ENCODE measurements around the gene BRIP1. TPM values are rescaled to one million over a fixed set of nuclear protein-coding genes. Genes with fewer than 3 reads are reported as not detected.
"Not testable (repeated sequence)": the region's sequence is repeated elsewhere in the genome, so short reads cannot be mapped to it uniquely, and the experiment has no call there.

The BRIP1 gene
- total RNA-seq, 4 donors from 2014 or later: 0.80 to 2.4 (median 0.93) TPM

DNA sequence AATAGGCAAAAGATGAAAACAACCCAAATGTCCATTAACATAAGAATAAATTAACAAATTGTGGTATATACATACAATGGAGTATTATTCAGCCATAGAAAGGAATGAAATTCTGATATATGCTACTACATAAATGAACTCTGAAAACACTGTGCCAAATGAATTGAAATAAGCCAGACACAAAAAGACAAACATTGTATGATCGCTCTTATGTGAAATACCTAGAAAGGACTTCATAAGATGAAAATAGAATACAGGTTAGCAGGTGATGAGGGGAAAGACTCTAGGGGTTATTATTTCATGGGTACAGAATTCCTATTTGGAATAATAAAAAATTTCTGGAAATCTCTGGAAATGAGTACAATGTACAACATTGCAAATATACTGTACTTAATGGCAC, 80.2 kb downstream of the BRIP1 start:
- no peak for DNase-seq (ENCODE audit: low spot score in 2 of 2)
- intact Hi-C loops (cut with DNase I; ENCODE audit: low total_unique reads): no loop called here
- TF ChIP-seq POLR2A (IDR thresholded peaks at IDR 0.05): no peak
- TF ChIP-seq, protein P1, sequence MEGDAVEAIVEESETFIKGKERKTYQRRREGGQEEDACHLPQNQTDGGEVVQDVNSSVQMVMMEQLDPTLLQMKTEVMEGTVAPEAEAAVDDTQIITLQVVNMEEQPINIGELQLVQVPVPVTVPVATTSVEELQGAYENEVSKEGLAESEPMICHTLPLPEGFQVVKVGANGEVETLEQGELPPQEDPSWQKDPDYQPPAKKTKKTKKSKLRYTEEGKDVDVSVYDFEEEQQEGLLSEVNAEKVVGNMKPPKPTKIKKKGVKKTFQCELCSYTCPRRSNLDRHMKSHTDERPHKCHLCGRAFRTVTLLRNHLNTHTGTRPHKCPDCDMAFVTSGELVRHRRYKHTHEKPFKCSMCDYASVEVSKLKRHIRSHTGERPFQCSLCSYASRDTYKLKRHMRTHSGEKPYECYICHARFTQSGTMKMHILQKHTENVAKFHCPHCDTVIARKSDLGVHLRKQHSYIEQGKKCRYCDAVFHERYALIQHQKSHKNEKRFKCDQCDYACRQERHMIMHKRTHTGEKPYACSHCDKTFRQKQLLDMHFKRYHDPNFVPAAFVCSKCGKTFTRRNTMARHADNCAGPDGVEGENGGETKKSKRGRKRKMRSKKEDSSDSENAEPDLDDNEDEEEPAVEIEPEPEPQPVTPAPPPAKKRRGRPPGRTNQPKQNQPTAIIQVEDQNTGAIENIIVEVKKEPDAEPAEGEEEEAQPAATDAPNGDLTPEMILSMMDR (IDR thresholded peaks at IDR 0.05): no peak
- no peak overlapping the region for H3K4me3 ChIP-seq (ENCODE audit: low read depth, poor library complexity, severe bottlenecking)
- 93 to 100% methylated on average over 1 of the region's 1 CpG for WGBS, 2 donors

DNA sequence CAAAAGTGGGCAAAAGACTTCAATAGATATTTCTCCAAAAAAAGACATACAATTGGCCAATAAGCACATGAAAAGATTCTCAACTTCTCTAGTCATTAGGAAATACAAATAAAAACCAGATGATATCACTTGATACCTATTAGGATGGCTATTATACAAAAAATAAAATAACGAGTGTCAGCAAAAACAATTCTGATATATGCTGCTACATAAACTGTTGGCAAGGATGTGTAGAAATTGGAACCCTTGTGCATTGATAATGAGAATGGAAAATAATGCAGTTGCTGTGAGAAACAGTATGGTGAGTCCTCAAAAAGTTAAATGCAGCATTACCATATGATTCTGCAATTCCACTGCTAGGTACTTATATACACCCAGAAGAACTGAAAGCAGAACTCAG, 80.6 kb downstream of the BRIP1 start:
- no peak for TF ChIP-seq POLR2A (IDR thresholded peaks at IDR 0.05)
- TF ChIP-seq, protein P1 (IDR thresholded peaks at IDR 0.05): no peak
- DNase-seq (ENCODE audit: low spot score in 2 of 2): no peak
- WGBS, 2 donors: 71 to 82% methylated on average over 1 of the region's 1 CpG
- intact Hi-C loops (cut with DNase I; ENCODE audit: low total_unique reads): no loop called here
- no peak overlapping the region for H3K4me3 ChIP-seq (ENCODE audit: low read depth, poor library complexity, severe bottlenecking)

DNA sequence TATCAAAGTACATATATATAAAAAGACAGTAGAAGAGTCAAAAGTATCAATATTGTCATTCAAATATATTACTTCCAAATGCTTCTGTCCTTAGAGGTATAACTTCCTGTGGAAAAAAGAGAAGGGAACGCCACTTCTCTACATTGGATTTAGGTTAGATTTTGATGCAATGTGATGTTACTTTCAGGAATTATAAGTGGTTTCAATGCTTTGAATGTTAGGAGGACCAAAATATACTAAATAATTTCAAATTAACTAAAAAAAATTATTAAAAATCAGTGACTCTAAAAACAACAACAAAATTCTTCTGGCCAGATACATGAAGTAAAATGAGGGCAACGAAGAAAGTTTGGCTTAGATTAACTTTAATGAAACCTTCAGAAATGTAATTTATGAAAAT, 88.0 kb downstream of the BRIP1 start:
- WGBS, 2 donors: 93 to 94% methylated on average over 2 of the region's 2 CpGs
- intact Hi-C loops (cut with DNase I; ENCODE audit: low total_unique reads): no loop called here

DNA sequence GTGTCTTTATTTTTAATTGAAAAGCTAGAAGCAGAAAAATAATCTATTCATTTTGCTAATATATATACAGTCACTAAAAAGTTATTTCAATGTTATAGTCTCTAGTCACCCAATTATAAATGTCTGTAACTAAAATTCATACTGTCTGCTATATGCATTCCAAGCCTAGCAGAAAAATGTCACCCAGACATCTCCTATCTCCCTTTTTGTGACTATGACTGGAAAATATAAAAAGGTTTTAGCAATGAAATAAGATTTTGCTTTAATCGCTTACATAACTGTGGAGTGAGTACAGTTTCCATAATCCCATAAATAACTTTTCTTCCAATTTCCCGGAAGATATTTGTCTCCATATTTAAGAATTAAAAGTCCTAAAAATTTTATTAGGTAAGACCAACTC, 88.6 kb downstream of the BRIP1 start:
- no peak for DNase-seq (ENCODE audit: low spot score in 2 of 2)
- WGBS, 2 donors: 94% methylated on average over 2 of the region's 2 CpGs
- no peak overlapping the region for H3K4me3 ChIP-seq (ENCODE audit: low read depth, poor library complexity, severe bottlenecking)
- TF ChIP-seq POLR2A (IDR thresholded peaks at IDR 0.05): no peak
- TF ChIP-seq, protein P1 (IDR thresholded peaks at IDR 0.05): no peak
- intact Hi-C loops (cut with DNase I; ENCODE audit: low total_unique reads): no loop called here

More for the DNA sequence above, 88.0 kb downstream of the BRIP1 start:
- no peak overlapping the region for H3K4me3 ChIP-seq (ENCODE audit: low read depth, poor library complexity, severe bottlenecking)
- TF ChIP-seq POLR2A (IDR thresholded peaks at IDR 0.05): no peak
- TF ChIP-seq, protein P1 (IDR thresholded peaks at IDR 0.05): no peak
- DNase-seq (ENCODE audit: low spot score in 2 of 2): no peak

DNA sequence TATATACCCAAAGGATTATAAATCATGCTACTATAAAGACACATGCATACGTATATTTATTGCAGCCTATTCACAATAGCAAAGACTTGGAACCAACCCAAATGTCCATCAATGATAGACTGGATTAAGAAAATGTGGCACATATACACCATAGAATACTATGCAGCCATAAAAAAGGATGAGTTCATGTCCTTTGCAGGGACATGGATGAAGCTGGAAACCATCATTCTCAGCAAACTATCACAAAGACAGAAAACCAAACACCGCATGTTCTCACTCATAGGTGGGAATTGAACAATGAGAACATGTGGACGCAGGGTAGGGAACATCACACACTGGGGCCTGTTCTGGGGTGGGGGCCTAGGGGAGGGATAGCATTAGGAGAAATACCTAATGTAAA, 89.2 kb downstream of the BRIP1 start:
- H3K4me3 ChIP-seq (ENCODE audit: low read depth, poor library complexity, severe bottlenecking); DNase-seq (ENCODE audit: low spot score in 2 of 2); intact Hi-C loops (cut with DNase I; ENCODE audit: low total_unique reads): not testable (repeated sequence)
- WGBS, 2 donors: 95 to 100% methylated on average over 3 of the region's 3 CpGs

DNA sequence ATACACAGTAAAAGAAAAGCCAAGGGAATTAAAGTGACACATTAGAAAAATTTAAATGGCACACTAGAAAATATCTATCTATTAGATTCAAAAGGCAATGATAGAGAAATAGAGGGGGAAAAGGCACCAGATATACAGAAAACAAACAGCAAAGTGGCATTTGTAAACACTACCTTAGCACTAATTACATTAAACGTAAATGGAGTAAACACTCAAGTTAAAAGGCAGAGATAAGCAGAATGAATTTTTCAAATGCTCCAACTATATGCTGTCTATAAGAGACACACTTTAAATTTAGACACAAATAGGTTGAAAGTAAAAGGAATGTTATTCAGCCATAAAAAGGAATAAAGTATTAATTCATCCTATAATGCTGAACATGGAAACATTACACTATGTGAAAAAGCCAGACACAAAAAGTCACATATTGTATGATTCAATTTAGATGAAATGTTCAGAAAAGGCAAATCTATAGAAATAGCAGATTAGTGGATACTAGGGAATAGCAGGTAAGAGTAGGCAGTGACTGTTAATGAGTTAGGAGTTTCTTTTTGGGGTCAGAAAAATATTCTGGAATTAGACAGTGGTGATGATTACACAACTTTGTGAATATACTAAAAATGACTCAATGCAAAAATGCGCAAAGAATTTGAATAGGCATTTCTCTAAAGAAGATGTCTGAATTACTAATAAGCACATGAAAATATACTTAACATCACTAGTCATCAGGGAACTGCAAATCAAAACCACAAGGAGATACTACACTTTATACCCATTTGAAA, 92.4 kb downstream of the BRIP1 start:
- intact Hi-C loops (cut with DNase I; ENCODE audit: low total_unique reads): no loop called here
- DNase-seq (ENCODE audit: low spot score in 2 of 2): no peak
- H3K4me3 ChIP-seq (ENCODE audit: low read depth, poor library complexity, severe bottlenecking): no peak overlapping the region
- WGBS, 2 donors: 96 to 100% methylated on average over 2 of the region's 2 CpGs
- no peak for TF ChIP-seq POLR2A (IDR thresholded peaks at IDR 0.05)
- TF ChIP-seq, protein P1 (IDR thresholded peaks at IDR 0.05): no peak

All from lower leg skin (tissue), 4 donors.